CD1c-positive myeloid dendritic cell (primary cell): ENCODE data around the gene HOXD13.

Experiments used
- DNase-seq: peaks from one replicate; pipeline ENCODE4 v3.0.0-alpha.2; 2016; ENCODE audit errors: extremely low spot score

Gene HOXD13

DNA sequence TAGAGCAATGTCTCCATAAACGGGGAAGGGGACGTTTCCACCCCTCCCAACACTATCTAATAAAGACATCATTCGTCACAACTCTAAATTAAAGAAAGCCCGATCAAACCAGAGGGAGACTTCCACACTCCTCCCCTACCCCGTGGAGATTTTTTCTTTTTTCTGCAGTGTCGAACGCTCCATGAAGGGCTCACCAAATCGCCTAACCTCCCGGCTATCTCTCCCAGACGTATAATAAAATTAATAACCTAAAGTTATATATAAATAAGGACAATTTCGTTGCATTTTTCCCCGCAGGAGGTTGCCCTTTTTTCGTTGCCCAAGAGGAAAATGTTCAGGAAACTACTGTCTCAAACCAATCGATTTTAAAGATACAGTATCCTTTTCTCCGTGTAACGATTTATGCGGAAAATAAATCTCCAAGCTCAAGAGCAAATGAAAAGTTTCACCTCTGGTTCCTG, 11.1 kb upstream of the HOXD13 start:
- DNase-seq, result no peak

- DNase-seq, result no peak
These were observed 10.5 kb upstream of the HOXD13 start for GRCh38 chr2:176081837-176082524.

GRCh38 chr2:176082525-176082823, 10.0 kb upstream of the HOXD13 start:
- no peak for DNase-seq

- DNase-seq, result no peak
These were observed 9.4 kb upstream of the HOXD13 start for GRCh38 chr2:176082824-176083751.

GRCh38 chr2:176083796-176084261, 8.7 kb upstream of the HOXD13 start, which contains the start of gene EVX2:
EVX2 (minus strand) TSS chr2:176083962; CDS start chr2:176083776, 186 bp downstream.
- DNase-seq, result no peak

- peak; percentile 16 for DNase-seq
These were observed 7.9 kb upstream of the HOXD13 start for GRCh38 chr2:176084611-176085119.

DNA sequence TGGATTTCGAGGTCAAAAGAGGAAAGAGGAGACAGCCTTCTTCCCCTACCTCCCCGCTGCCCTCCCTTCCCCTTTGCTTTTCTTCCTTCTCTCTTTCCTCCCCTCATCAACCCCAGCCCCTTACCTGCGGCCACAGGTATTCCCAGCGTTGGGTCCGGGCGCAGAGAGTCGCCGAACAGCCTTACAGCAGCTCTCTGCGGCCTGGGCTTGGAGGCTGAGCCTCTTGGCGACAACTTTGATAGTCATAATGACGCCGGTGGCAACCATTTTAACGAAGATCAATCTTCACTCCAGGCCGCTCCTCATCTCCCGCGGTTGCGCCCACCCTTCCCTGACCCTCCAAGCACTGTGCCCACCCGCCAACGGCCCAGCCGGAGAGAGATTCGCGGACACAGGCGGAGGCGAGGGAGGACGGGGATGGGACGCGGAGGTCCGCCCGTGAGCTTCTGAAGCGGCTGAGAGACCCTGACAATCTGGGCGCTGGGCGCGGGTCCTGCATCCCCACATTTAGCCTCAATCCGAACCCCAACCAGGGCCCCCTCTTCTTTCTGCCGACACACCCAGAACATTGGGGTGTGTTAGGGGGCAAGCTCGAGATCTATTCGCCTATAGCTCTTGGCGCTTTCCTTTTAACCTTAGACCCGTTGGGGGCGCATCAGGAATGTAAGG, 7.3 kb upstream of the HOXD13 start:
- no peak for DNase-seq

DNA sequence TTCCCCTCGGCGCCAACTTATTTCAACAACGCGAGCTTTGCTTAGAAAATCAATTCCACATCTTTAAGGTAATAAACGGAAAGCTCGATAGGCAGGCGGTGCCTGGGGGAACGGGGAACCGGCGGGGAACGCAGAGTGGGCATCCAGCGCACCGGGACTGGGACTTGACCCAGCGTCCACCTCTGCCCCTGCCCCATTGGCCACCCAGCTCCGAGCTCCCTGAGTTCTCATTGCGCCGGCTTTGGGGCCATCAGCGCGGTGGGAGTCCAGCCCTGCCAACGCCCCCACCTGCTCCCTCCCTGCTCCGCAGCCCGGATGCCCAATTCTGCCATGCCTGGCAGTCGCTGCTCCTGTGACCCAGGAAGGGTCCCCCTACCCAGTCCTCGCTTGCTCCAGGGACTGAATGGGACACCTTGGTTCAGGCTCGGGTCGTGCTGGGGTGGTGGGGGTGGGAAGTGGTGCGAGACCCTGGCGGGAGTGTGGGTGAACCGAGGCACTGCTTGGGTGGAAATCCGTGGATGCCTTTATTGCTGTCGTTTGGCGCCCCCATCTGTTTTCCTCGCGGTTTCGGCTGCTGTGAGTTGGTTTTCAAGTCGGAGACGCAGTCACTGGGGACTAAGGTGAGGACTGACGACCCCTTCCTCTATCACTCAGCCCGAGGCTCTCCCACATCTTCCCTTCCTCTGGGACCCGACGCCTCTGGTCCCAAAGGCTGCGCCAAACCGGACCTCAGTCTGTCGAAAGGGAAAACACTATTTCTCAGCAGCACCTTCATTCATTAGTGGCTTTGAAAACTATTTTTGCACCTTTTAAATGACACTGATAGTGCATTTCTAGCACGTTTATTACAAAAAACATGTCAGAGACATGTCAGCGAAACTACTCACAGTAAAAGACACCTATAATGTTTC, 6.4 kb upstream of the HOXD13 start:
- DNase-seq, result no peak

DNA sequence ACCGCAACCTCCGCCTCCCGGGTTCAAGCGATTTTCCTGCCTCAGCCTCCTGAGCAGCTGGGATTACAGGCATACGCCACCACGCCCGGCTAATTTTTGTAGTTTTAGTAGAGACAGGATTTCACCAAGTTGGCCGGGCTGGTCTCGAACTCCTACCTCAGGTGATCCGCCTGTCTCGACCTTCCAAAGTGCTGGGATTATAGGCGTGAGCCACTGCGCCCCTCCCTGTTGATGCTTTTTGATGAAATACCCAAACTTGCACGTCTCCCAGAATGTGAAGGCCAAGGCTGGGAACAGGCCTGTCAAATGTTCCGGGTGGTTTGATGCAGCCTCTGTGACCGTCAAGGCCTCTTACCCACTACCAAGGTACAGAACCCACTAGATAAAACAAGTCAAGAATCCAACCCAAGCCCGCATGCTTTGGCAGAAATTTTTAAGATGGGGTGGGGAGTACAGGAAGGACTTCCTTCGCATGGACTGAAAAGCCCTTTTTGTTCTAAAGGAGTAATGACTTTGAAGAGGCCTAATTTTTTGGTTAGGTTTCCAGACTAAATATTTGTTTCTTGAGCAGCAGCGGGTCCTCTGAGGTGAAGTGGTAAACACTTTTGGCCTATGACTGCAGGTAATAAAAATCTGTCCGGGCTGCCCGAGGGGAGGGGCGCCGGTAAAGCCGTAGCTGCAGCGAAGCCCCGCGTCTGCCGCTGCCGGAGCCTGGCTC, 5.0 kb upstream of the HOXD13 start:
- DNase-seq, result no peak

GRCh38 chr2:176088048-176088936, 4.2 kb upstream of the HOXD13 start:
- DNase-seq, result peak; percentile 46

DNA sequence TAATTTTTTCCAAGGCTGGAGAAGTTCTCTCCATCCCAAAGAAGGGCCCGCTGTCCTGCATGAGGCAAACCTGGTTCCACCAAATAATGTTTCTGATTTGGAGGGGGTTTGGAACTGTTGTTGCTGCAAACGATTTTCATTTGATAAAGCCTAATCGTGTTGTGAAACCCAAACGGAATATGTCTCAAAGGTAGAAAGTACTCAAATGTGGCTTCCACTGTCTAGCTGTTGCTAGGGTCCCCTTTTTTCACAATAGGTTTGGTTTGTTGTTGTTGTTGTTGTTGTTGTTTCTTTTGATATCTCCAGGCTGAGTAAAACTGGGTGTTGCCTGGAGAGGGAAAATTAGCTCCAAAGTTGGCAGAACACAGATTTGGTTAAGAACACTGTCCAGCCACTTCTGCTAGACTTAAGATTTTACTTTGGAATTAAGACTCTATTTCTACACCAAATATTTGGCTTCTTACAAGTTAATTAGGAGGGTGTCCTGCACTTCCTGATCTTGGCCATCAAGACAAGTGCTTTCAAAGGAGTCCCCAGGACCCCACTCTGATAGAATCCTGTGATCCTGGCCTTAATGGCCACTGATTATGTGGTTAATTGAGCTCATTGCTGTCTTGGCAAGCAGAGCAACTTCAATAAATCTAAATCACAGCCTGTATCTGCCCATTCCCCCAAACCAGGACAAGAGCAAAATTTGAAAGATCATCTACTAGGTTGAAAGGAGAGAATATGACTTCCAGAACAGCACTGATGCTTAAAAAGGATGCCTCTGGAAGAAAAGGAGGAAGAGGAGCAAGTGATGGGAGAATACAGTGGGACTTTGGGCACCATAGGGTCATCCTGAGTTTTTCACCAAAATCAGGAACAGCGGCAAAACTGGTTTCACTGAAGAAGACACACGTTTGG, 3.3 kb upstream of the HOXD13 start:
- DNase-seq, result no peak

GRCh38 chr2:176089843-176090395, 2.6 kb upstream of the HOXD13 start:
- DNase-seq, result no peak

DNA sequence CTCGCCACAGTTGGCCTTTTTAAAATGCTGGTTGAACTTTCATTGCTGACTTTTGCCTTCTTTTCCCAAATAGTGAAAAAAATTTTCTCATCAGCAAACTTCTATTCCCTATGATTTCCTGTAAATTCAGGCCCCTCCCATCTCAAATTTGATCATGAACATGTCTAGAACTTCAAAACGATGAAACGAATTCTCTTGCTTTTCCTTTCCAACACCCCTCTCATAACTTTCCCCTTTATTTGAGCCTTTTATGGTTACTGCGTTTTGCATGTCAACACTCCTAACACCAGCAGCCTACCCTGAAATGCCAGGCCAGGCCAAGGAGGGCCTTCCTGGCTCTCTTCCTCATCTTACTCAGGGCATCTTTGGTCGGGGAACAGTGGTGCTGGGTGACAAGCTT, 1.7 kb upstream of the HOXD13 start:
- DNase-seq, result no peak

DNA sequence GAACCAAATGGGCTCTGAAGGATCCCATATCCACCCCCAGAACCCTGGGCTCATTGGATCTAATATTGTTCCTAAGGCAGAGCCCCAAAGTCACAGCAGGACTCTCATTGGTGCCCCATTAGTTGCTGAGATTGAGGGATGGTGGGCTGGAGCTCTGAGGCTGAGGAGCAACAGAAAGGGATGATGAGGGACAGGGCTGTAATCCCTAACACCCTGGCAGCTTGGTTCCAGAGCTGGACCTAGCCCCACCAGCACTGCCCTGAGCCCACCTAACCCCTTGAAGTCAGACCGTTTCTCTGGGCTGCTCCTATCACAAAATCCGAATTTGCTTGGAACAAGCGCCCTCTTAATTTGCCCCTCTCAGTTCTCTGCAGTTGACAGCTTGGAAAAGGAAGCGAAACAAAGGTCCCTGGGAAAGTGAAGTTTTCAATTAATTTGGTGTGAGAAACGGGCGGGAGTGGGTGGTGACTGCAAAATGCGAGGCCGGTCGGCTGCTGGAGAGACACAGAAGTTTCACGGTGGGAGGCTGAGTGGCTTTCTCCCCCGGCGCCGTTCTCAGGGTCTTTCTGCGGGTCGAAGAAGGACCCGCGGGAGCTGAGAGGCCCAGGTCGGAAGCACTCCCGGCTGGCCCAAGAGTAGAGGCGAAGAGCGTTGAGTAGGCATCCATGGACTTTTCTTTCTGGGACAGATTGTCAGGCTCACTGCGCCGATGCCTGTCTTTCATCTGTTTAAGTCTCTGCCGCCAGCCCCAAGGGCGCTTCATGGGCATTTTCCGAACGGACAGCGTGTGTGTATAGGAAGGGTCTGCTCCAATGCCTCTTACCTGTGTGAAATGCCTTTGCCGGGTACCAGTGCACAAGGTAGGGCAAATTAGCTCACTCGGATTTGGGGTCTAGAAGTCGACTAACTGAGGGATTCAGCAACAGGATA, 927 bp upstream of the HOXD13 start:
- peak; percentile 28 for DNase-seq

DNA sequence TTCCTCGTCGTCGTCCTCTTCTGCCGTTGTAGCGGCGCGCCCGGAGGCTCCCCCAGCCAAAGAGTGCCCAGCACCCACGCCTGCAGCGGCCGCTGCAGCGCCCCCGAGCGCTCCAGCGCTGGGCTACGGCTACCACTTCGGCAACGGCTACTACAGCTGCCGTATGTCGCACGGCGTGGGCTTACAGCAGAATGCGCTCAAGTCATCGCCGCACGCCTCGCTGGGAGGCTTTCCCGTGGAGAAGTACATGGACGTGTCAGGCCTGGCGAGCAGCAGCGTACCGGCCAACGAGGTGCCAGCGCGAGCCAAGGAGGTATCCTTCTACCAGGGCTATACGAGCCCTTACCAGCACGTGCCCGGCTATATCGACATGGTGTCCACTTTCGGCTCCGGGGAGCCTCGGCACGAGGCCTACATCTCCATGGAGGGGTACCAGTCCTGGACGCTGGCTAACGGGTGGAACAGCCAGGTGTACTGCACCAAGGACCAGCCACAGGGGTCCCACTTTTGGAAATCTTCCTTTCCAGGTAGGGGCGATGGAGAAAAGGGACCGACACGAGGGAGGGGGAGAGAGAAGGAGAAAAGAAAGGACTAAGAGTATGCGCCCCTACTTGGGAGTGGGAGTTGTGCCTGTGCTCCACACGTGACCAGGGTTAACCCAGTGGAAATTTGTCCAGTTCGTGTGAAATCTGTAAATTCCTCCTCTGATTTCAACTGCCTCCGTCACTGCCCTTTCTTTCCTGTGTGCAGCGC, 800 bp downstream of the HOXD13 start:
- DNase-seq, result no peak

DNA sequence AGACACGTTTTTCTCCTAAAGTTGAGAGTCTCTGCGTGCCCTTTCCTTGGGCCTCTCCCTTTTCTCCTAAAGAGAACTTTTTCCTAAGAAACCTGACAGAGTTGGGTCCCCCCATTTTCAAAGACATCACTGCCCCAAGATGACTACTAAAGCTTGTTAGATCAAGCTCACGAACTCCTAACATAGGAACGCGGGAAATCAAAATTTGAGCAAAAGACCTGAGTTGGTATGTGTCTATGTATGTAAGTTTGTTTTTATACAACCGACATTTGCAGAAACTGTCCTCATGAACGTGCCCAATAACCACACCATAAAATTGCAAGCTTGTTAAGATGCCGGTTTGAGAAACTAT, 1.4 kb downstream of the HOXD13 start:
- no peak for DNase-seq
